Activated CD8-positive, alpha-beta T cell treated with anti-CD3 and anti-CD28 coated beads, Interleukin-2, amount 10 ng/mL, durations not matched to agents 7 days and 5 days (primary cell): ENCODE results near the gene MAMDC4. TPM values are rescaled to one million over a fixed set of nuclear protein-coding genes. Genes with fewer than 3 reads are reported as not detected.
"Not testable (repeated sequence)": the region's sequence is repeated elsewhere in the genome, so short reads cannot be mapped to it uniquely, and the experiment has no call there.

Source experiments
- ATAC-seq: fragments of 150-1000 bp; cut with Tn5 transposase; one replicate; pipeline ENCODE4 v1.10.0; 2021; ENCODE audit warnings: moderate library complexity
- CTCF ChIA-PET: fragments of 350-600 bp; sonication (Branson Sonifier 250); formaldehyde crosslinking; loops from one replicate; lab custom pipeline; 2021; ENCODE audit warnings: antibody characterized with exemption; lab: Charles Lee
- POLR2A ChIA-PET: fragments of 350-600 bp; sonication (Branson Sonifier 250); formaldehyde crosslinking; loops from one replicate; lab custom pipeline; 2021; ENCODE audit warnings: antibody characterized with exemption; lab: Charles Lee
- DNase-seq: peaks from one replicate; pipeline ENCODE4 v3.0.0-alpha.2; 2020
- H3K27ac Mint-ChIP-seq: one replicate; pipeline ENCODE4 v1.8.0; 2021; ENCODE audit warnings: mild to moderate bottlenecking, mixed read lengths
- H3K27me3 Mint-ChIP-seq: one replicate; pipeline ENCODE4 v1.8.0; 2021; ENCODE audit warnings: low read depth, mixed read lengths
- H3K36me3 Mint-ChIP-seq: one replicate; pipeline ENCODE4 v1.8.0; 2021; ENCODE audit warnings: low read depth, mixed read lengths
- H3K4me1 Mint-ChIP-seq: one replicate; pipeline ENCODE4 v1.8.0; 2021; ENCODE audit warnings: low read depth, mixed read lengths
- H3K4me3 Mint-ChIP-seq: one replicate; pipeline ENCODE4 v1.8.0; 2021; ENCODE audit warnings: mild to moderate bottlenecking, mixed read lengths
- H3K9me3 Mint-ChIP-seq: one replicate; pipeline ENCODE4 v1.8.0; 2022; ENCODE audit warnings: mixed read lengths; ENCODE audit not compliant: insufficient read depth
- total RNA-seq, 2 experiments: library from RNA; stranded (reverse); gene quantifications; one replicate each; pipeline ENCODE4 v1.2.3, GENCODE V29; 2021

Gene MAMDC4
- total RNA-seq: 10 to 100 TPM; 14.7 to 15.8 TPM

DNA sequence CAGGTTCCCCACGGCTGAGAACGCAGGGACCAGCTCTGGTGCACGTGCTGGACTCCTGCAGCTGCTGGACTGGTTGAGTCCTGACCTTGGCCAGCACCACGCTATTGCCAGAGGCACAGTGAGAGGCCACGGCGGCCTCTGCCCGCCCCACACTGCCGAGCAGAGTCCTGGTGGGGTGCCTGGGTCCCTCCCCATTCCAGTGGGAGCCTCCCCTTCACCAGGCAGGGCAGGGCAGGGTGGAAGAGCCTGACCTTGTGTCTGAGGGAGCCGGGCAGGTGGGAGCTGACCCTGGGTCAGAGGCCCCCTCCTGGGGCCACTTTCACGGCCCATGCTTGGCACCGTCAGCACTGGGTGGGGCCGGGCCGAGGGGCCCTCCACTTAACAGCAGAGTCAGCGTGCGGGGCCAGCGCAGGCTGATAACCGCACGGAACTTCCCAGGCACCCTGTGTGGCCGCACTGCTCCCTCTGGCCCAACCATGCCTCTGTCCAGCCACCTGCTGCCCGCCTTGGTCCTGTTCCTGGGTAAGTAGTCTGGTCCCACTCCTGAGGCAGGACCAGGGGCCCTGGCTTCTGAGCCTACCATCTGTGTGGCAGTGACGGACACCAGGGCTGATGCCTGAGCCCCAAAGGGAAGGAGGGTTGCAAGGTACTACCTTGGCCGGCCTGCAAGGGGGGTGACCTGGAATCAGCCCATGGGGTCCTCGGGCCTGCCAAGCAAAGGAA, at the start of gene MAMDC4:
TSS of gene MAMDC4 (plus strand) at position 406 of the 723 bp plus-strand sequence. CDS start at position 477, 71 bp downstream.
- Mint-ChIP-seq H3K36me3 (peaks cover 9% of the 10 kb centered on the region), H3K4me1 (peaks cover 18% of the 10 kb centered on the region), H3K27ac (no peak within 1 kb of the TSS), H3K9me3 (no peaks in the 10 kb centered on the region), H3K4me3 (no peak within 1 kb of the TSS), H3K27me3 (peaks cover 7% of the 10 kb centered on the region)
- ChIA-PET POLR2A (interaction anchor here (0.6 kb wide), 1 partner anchor 63 kb away, joined by 3 read pairs; no protein-coding TSS in a partner anchor), CTCF (interaction anchor here (0.6 to 0.8 kb wide), 2 partner anchors 9 to 31 kb away, joined by 3 read pairs; no protein-coding TSS in a partner anchor)
- no peak for DNase-seq
- ATAC-seq: no peak

DNA sequence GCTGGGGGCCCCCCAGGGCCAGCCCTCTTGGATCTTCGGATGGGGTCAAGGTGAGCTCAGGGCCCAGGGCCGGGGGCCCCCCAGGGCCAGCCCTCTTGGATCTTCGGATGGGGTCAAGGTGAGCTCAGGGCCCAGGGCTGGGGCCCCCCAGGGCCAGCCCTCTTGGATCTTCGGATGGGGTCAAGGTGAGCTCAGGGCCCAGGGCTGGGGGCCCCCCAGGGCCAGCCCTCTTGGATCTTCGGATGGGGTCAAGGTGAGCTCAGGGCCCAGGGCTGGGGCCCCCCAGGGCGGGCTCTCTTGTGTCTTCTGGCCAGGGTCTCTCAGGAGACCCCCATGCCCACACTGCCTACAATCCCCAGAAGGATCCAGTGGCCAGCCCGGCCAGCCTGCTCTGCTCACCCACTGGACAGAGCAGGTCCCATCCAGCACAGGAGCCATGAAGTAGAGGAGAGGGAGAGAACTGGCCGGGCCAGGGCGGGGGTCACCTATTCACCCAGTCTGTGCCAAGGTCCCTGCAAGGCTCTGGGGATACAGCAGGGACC, 49.1 kb upstream of the MAMDC4 start:
- ATAC-seq, H3K27ac Mint-ChIP-seq, H3K4me3 Mint-ChIP-seq, H3K9me3 Mint-ChIP-seq, H3K36me3 Mint-ChIP-seq, DNase-seq: not testable (repeated sequence)
- Mint-ChIP-seq H3K4me1 (peaks cover 29% of the 10 kb centered on the region), H3K27me3 (peaks cover 15% of the 10 kb centered on the region)
- CTCF ChIA-PET: interaction anchor here (1.3 to 1.7 kb wide), 2 partner anchors 11 to 15 kb away, joined by 3 to 9 read pairs; no protein-coding TSS in a partner anchor
- POLR2A ChIA-PET: interaction anchor here (1.0 kb wide), 1 partner anchor 11 kb away, joined by 5 read pairs; no protein-coding TSS in a partner anchor

DNA sequence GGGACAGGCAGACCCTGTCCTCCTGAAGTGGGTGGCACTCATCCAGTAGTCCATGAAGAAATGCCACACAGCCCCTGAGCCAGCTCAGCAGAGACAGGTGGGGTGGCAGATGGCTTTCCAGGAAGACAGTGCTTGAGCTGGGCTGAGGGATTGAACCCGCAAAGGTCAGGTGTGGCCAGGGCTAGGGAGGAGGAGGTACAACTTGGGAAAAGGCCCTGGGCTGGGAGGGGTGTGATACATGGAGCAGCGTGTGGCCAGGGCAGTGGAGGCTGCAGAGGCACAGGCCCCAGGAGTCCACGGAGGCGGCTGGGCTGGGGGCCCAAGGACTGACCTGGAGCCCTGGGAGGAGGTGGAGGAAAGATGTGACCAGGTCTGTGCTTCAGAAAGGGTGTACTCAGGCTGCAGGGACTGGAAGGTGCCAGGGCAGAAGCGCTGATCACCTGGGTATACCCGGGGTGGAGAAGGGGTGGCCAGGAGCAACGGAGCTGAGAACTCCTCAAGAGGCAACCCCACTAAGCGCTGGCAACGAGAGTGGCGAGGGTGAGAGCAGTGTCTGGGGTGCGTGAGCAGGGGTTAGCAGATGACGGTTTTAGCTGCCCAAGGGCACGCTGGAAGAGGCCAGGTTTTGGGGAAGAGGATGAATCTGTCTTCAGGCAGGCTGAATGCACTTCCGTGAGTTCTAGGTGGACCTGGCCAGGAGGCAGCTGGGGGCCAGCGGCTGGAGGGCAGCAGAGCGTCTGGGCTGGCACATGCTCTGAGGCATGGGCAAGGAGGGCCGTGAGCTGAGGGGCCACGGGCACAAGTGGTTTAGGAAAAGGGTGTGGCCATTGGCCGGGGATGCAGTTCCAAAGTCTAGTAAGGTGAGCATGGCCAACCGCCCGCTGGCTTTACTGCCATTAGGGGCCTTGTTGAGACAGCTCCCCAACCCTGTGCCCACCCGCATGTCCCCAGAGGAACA, 48.3 kb upstream of the MAMDC4 start:
- peaks cover 15% of the 10 kb centered on the region for H3K27me3 Mint-ChIP-seq
- ATAC-seq (no peak), DNase-seq (no peak)
- ChIA-PET POLR2A (interaction anchor here (1.0 kb wide), 1 partner anchor 12 kb away, joined by 5 read pairs; no protein-coding TSS in a partner anchor), CTCF (interaction anchor here (1.5 to 1.7 kb wide), 2 partner anchors 11 to 39 kb away, joined by 4 to 9 read pairs; partner anchors contain the start of gene AJM1)
- no peak overlapping the region for H3K27ac Mint-ChIP-seq
- H3K9me3 Mint-ChIP-seq: no peaks in the 10 kb centered on the region
- no peak overlapping the region for H3K4me3 Mint-ChIP-seq
- peaks cover 30% of the 10 kb centered on the region for H3K4me1 Mint-ChIP-seq
- H3K36me3 Mint-ChIP-seq: peaks cover 3% of the 10 kb centered on the region

DNA sequence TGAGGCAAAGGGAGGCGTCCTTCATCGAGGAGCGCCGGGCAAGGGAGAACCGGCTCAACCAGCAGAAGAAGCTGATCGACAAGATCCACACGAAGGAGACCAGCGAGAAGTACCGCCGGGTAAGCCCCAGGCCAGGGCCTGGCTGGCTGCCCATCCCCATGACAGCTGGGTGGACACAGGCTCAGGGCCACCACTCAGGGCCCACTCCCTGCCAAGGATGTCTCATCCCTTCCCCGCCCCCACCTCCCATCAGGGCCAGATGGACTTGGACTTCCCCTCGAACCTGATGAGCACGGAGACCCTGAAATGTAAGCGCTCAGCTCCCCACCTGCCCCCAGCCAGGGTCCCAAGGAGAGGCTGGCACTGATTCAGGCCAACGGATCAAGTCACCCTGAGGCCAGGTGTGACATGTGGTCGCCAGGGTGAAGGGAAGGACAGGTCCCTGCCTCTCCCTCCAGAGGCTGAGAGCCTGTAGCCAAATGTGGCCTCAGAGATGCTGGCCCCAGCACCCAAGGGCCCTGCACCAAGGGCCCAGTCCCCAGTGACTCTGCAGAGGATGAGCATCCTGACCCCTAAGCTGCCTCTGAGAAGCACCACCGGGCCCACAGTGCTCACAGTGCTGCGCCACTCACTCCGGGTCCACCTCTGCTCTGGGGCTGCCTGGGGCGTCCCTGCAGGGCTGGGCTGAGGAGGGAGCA, 47.5 kb upstream of the MAMDC4 start:
- H3K9me3 Mint-ChIP-seq: no peaks in the 10 kb centered on the region
- POLR2A ChIA-PET: no interaction called here
- no peak for DNase-seq
- CTCF ChIA-PET: interaction anchor here (1.5 kb wide), 1 partner anchor 38 kb away, joined by 4 read pairs; the partner anchor contains the start of gene AJM1
- H3K27ac Mint-ChIP-seq: no peak overlapping the region
- H3K4me3 Mint-ChIP-seq: no peak overlapping the region
- H3K4me1 Mint-ChIP-seq: peaks cover 33% of the 10 kb centered on the region
- H3K36me3 Mint-ChIP-seq: peaks cover 6% of the 10 kb centered on the region
- ATAC-seq: no peak
- H3K27me3 Mint-ChIP-seq: peaks cover 15% of the 10 kb centered on the region

DNA sequence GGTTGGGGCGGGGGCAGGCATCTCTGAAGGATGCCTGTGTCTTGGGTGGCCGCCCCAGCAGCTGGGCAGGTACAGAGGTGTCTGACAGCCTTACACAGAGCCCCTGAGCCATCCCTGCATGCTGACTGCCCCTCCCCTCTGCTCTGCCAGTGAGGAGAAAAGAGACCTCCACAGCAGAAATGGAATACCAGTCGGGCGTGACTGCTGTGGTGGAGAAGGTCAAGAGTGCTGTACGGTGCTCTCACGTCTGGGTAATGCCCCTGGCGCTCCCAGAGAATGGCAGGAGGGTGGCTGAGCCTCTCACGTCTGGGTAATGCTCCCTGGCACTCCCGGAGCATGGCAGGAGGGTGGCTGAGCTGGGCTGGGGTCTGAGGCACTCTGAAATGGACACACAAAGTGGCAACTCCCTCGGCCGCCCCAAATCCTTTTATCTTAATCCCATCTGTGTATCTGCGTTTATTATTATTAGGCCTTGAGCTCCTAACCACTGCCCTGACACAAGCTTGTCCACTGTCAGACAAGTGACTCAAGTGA, 46.9 kb upstream of the MAMDC4 start:
- peaks cover 14% of the 10 kb centered on the region for H3K27me3 Mint-ChIP-seq
- ChIA-PET POLR2A (interaction anchor here (1.6 kb wide), 1 partner anchor 43 kb away, joined by 3 read pairs; no protein-coding TSS in a partner anchor), CTCF (interaction anchor here (0.9 to 4.4 kb wide), 3 partner anchors 14 to 37 kb away, joined by 3 to 29 read pairs (median 23); partner anchors contain the start of genes AJM1 and TMEM141)
- no peak overlapping the region for H3K4me3 Mint-ChIP-seq
- DNase-seq (no peak), ATAC-seq (no peak)
- peaks cover 11% of the 10 kb centered on the region for H3K36me3 Mint-ChIP-seq
- H3K9me3 Mint-ChIP-seq: no peaks in the 10 kb centered on the region
- H3K27ac Mint-ChIP-seq: no peak overlapping the region
- H3K4me1 Mint-ChIP-seq: peaks cover 37% of the 10 kb centered on the region

DNA sequence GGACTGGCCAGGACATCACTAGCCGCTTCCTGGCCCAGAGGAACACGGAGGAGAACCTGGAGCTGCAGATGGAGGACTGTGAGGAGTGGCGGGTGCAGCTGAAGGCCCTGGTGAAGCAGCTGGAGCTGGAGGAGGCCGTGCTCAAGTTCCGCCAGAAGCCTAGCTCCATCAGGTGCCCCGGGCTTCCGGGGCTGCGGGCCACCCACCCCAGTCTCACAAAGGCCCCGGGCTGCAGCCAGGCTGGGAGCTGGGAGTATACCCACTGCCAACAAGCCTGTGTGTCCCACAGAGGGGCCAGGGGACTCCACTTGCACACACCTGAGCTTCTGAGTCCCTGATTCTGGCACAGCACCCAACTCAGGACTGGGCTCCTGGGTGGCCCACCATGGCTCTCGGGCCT, 46.1 kb upstream of the MAMDC4 start:
- peak overlapping the region; percentile 85 for H3K4me3 Mint-ChIP-seq
- no peak for ATAC-seq
- peaks cover 33% of the 10 kb centered on the region for H3K4me1 Mint-ChIP-seq
- peaks cover 8% of the 10 kb centered on the region for H3K27me3 Mint-ChIP-seq
- ChIA-PET POLR2A (interaction anchor here (1.0 to 1.6 kb wide), 4 partner anchors 42 to 281 kb away, joined by 3 read pairs; partner anchors contain the start of genes MAN1B1 and TRAF2), CTCF (interaction anchor here (0.9 to 4.4 kb wide), 4 partner anchors 10 to 36 kb away, joined by 3 to 29 read pairs (median 15); partner anchors contain the start of genes AJM1 and TMEM141)
- peaks cover 15% of the 10 kb centered on the region for H3K36me3 Mint-ChIP-seq
- no peak for DNase-seq
- H3K27ac Mint-ChIP-seq: no peak overlapping the region
- H3K9me3 Mint-ChIP-seq: no peaks in the 10 kb centered on the region

DNA sequence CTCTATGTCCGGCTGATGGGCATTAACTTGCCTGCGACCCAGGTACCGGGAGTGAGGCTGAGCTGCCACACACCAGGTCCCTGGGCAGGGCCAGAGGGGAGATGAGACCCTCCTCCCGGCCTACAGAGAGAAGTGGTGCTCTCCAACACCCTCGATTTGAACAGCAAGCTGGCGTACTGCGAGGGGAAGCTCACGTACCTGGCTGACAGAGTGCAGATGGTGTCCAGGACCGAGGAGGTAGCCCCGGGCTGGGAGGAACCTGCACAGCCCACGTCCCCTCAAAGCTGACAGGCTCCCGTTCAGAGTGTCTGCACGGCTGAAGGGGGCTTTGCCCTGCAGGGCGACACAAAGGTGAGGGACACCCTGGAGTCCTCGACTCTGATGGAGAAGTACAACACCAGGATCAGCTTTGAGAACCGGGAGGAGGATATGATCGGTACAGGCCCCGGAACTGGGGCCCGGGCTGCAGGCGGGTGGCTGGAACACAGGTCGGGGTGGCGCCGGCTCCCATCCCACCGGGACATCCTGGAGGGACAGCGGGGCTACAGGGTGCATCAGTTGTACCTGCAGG, 45.4 kb upstream of the MAMDC4 start:
- H3K9me3 Mint-ChIP-seq: no peaks in the 10 kb centered on the region
- CTCF ChIA-PET: interaction anchor here (0.9 to 4.4 kb wide), 7 partner anchors 9 to 141 kb away, joined by 3 to 29 read pairs (median 7); partner anchors contain the start of genes AJM1 and TMEM141
- peaks cover 6% of the 10 kb centered on the region for H3K27me3 Mint-ChIP-seq
- H3K4me3 Mint-ChIP-seq: peak overlapping the region; percentile 85
- H3K36me3 Mint-ChIP-seq: peaks cover 15% of the 10 kb centered on the region
- peaks cover 30% of the 10 kb centered on the region for H3K4me1 Mint-ChIP-seq
- ATAC-seq (no peak), DNase-seq (no peak)
- POLR2A ChIA-PET: interaction anchor here (0.6 to 1.8 kb wide), 10 partner anchors 9 to 444 kb away, joined by 3 to 8 read pairs (median 3); partner anchors contain the start of genes MAN1B1, TPRN and TRAF2
- peak overlapping the region; percentile 84 for H3K27ac Mint-ChIP-seq

DNA sequence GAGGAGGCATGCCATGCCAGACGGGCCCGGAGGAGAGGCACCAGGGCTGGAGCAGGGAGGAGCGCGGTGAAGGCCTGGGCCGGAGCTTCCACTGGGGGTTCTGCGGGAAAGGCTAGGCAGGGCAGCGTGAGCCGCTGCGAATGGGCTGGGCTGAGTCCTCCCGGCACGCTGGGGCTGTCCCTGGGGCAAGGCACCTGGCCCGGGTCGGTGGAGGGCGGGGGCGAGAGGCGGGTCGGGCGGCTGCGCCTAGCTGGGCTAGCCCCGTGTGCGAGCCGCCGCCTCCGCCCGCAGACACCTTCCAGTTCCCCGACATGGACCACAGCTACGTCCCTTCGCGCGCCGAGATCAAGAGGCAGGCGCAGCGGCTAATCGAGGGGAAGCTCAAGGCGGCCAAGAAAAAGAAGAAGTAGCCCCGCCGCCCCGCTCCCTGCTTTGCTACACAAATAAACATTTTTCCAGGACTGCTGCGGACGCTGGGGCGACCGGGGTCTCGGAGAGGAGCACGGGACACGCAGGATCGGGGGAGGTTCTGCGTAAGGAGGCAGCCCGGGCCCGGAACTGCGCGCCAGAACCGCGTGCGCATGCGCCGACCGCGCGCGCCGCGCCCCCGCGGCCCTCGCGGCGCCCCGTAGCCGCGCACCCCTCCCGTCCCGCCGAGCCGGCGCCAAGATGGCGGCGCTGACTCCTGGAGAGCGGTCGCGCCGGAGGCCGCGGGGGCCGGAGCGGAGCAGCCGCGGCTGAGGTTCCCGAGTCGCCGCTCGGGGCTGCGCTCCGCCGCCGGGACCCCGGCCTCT, 44.7 kb upstream of the MAMDC4 start, which contains the start of gene RABL6:
TSS of gene RABL6 (plus strand) at position 668 of the 794 bp plus-strand sequence. CDS start 249 bp downstream, outside the sequence.
- peaks cover 15% of the 10 kb centered on the region for H3K36me3 Mint-ChIP-seq
- peak within 1 kb of the TSS; percentile 84 for H3K27ac Mint-ChIP-seq
- H3K9me3 Mint-ChIP-seq: no peaks in the 10 kb centered on the region
- H3K4me3 Mint-ChIP-seq: peak within 1 kb of the TSS; percentile 85
- ChIA-PET CTCF (interaction anchor here (0.9 to 4.4 kb wide), 7 partner anchors 9 to 210 kb away, joined by 3 to 29 read pairs (median 7); partner anchors contain the start of genes AJM1 and TMEM141), POLR2A (interaction anchor here (0.6 to 1.8 kb wide), 11 partner anchors 8 to 445 kb away, joined by 3 to 8 read pairs (median 3); partner anchors contain the start of genes TPRN, TRAF2 and TUBB4B)
- DNase-seq: peak; percentile 82
- H3K27me3 Mint-ChIP-seq: no peaks in the 10 kb centered on the region
- H3K4me1 Mint-ChIP-seq: peaks cover 36% of the 10 kb centered on the region
- peak; percentile 89 for ATAC-seq
